ENCODE results near the gene WDR88.

DNA sequence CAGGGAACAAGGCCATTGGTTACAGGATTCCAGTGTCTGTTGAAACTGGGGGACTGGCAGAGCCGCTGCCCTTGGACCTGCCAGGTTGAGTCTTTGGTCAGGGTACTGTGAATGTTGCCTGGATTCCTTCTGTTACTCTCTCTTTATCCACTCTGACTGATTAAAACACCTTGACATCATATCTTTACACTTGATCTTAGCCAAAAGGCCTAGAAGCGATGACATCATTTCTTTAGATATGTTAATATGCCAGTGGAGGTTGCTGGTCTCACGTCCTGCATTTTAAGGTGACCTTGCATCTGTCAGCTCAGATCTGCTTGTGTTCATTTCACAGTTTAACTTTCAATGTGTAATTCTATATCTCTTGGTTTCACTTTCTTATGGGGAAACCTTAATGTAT lies 41.7 kb upstream of the WDR88 start:
- TF ChIP-seq, protein P1, sequence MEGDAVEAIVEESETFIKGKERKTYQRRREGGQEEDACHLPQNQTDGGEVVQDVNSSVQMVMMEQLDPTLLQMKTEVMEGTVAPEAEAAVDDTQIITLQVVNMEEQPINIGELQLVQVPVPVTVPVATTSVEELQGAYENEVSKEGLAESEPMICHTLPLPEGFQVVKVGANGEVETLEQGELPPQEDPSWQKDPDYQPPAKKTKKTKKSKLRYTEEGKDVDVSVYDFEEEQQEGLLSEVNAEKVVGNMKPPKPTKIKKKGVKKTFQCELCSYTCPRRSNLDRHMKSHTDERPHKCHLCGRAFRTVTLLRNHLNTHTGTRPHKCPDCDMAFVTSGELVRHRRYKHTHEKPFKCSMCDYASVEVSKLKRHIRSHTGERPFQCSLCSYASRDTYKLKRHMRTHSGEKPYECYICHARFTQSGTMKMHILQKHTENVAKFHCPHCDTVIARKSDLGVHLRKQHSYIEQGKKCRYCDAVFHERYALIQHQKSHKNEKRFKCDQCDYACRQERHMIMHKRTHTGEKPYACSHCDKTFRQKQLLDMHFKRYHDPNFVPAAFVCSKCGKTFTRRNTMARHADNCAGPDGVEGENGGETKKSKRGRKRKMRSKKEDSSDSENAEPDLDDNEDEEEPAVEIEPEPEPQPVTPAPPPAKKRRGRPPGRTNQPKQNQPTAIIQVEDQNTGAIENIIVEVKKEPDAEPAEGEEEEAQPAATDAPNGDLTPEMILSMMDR (IDR thresholded peaks at IDR 0.05): no peak
- TF ChIP-seq ZFX (IDR thresholded peaks at IDR 0.05; ENCODE audit: borderline replicate concordance): no peak

All from 22Rv1 (cell line).